ENCODE measurements around the gene CEP104. TPM values are rescaled to one million over a fixed set of nuclear protein-coding genes. Genes with fewer than 3 reads are reported as not detected.

Gene CEP104
- total RNA-seq, 1 donor from 2014 or later, result 35.1 TPM

DNA sequence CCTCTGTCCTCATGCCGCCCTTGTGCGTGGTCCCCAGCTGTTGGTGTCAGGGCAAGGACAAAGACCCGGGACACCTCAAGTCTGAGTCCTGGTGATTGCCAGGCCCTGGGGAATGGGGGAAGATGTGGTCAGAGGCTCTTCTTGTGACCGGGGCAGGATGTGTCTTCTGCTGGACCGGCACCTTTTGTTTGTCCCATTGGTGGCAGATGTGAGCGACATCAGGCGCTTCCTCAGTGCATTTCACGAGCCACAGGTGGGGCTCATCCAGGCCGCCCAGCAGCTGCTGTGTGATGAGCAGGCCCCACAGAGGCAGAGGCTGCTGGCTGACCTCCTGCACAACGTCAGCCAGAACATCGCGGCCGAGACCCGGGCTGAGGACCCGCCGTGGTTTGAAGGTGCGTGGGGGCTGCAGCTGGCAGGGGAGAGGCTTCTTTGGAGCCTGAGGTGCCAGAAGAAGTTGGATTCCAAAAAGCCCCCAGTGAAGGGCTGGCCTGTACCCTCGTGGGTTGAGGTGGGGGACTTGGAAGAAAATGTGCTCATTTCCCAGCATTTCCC lies 8.7 kb upstream of the CEP104 start:
- no peaks in the 10 kb centered on the region for H3K9me3 Mint-ChIP-seq (ENCODE audit: unreplicated experiment)
- no peak overlapping the region for H3K27ac Mint-ChIP-seq (ENCODE audit: unreplicated experiment)

DNA sequence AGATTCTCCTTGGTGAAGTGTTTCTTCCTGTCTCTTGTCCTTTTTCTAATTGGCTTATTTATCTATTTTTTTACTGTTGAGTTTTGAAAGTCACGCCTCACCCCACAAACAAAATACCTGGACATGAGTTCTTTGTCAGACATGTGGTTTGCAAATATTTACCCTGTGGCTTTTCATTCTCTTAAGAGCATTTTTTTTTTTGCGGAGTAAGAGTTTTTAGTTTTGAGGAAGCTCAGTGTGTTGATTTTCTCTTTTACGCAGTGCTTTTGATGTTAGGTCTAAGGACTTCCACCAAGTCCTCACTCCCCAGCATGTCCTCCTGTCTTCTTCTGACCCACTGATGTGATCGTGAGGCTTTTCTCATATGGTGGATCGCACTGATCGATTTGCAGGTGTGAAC lies 7.9 kb upstream of the CEP104 start:
- Mint-ChIP-seq H3K4me3 (ENCODE audit: unreplicated experiment) (no peak overlapping the region), H3K4me1 (ENCODE audit: unreplicated experiment) (peaks cover under 1% of the 10 kb centered on the region), H3K36me3 (ENCODE audit: unreplicated experiment) (peaks cover 15% of the 10 kb centered on the region), H3K27me3 (ENCODE audit: unreplicated experiment) (no peaks in the 10 kb centered on the region), H3K9me3 (ENCODE audit: unreplicated experiment) (no peaks in the 10 kb centered on the region), H3K27ac (ENCODE audit: unreplicated experiment) (no peak overlapping the region)
- TF ChIP-seq, protein P1, sequence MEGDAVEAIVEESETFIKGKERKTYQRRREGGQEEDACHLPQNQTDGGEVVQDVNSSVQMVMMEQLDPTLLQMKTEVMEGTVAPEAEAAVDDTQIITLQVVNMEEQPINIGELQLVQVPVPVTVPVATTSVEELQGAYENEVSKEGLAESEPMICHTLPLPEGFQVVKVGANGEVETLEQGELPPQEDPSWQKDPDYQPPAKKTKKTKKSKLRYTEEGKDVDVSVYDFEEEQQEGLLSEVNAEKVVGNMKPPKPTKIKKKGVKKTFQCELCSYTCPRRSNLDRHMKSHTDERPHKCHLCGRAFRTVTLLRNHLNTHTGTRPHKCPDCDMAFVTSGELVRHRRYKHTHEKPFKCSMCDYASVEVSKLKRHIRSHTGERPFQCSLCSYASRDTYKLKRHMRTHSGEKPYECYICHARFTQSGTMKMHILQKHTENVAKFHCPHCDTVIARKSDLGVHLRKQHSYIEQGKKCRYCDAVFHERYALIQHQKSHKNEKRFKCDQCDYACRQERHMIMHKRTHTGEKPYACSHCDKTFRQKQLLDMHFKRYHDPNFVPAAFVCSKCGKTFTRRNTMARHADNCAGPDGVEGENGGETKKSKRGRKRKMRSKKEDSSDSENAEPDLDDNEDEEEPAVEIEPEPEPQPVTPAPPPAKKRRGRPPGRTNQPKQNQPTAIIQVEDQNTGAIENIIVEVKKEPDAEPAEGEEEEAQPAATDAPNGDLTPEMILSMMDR (IDR thresholded peaks at IDR 0.05), result no peak
- DNase-seq (ENCODE audit: extremely low spot score, unreplicated experiment), result no peak

More for the DNA sequence above, 8.7 kb upstream of the CEP104 start:
- TF ChIP-seq, protein P1 (IDR thresholded peaks at IDR 0.05), result no peak
- peaks cover 15% of the 10 kb centered on the region for H3K36me3 Mint-ChIP-seq (ENCODE audit: unreplicated experiment)
- H3K4me1 Mint-ChIP-seq (ENCODE audit: unreplicated experiment), result no peaks in the 10 kb centered on the region
- H3K27me3 Mint-ChIP-seq (ENCODE audit: unreplicated experiment), result no peaks in the 10 kb centered on the region
- DNase-seq (ENCODE audit: extremely low spot score, unreplicated experiment), result no peak
- no peak overlapping the region for H3K4me3 Mint-ChIP-seq (ENCODE audit: unreplicated experiment)

DNA sequence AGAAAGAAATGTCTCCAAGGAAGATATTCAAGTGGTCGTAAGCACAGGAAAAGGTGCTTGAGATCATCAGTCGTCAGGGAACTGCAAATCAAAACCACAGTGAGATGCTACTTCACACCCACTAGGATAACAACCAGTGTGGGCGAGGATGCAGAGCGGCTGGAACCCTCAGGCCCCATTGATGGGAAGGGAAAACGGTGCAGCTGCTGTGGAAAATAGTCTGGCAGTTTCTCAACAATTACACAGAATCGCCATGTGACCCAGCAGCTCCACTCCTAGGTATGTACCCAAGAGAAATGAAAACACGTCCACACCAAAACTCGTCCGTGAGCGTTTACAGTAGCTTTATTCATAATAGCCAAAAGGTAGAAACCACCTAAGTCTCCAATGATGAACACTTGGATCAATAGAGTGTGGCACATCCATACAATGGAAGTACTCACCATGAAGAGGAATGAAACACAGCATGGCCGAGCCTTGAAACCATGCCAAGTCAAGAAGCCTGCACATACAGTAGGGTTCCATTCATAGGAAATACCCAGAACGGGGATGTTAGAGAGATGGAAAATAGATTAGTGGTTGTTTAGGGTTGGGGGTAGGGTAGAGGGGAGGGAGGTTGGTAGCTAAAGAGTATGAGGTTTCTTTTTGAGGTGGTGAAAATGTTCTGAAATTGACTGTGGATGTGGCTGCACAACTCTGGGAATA lies 6.4 kb upstream of the CEP104 start:
- peaks cover 9% of the 10 kb centered on the region for H3K36me3 Mint-ChIP-seq (ENCODE audit: unreplicated experiment)
- H3K27ac Mint-ChIP-seq (ENCODE audit: unreplicated experiment), result no peak overlapping the region
- H3K27me3 Mint-ChIP-seq (ENCODE audit: unreplicated experiment), result no peaks in the 10 kb centered on the region
- H3K9me3 Mint-ChIP-seq (ENCODE audit: unreplicated experiment), result no peaks in the 10 kb centered on the region
- no peak overlapping the region for H3K4me3 Mint-ChIP-seq (ENCODE audit: unreplicated experiment)
- no peak for DNase-seq (ENCODE audit: extremely low spot score, unreplicated experiment)
- TF ChIP-seq, protein P1 (IDR thresholded peaks at IDR 0.05), result no peak
- peaks cover 7% of the 10 kb centered on the region for H3K4me1 Mint-ChIP-seq (ENCODE audit: unreplicated experiment)

DNA sequence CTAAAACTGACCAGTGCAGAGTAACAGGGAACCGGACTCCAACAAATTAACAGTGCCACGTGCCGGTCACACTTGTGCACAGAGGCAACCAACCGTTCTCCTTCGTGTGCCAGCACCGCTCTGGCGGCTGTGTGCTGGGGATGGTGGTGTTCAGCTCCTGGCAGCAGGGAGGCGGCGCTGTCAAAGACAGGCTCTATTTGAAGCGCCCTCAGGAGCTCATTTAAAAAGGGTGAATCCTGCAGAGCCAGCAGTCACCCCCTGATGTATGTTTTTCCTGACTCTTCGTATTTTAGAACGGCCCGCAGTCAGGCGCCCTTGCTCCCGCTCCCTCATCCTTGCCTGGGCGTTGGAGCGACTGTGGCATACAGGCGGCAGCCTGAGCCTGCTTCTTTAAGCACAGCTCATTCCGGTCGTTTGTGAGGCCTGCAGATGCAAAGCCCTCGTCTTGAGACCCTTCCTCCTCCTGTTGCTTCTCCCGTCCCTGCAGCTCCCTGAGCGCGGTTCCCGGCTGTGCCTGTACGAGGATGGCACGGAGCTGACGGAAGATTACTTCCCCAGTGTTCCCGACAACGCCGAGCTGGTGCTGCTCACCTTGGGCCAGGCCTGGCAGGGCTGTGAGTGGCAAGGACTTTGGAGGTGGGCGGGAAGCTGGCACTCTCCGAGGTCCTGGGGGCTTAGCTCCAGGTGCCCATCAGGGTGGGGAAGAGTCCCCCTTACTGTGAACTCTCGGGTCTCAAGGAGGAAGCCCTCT lies 1.4 kb upstream of the CEP104 start:
- Mint-ChIP-seq H3K27me3 (ENCODE audit: unreplicated experiment) (no peaks in the 10 kb centered on the region), H3K9me3 (ENCODE audit: unreplicated experiment) (no peaks in the 10 kb centered on the region), H3K36me3 (ENCODE audit: unreplicated experiment) (peaks cover 2% of the 10 kb centered on the region), H3K27ac (ENCODE audit: unreplicated experiment) (no peak overlapping the region), H3K4me1 (ENCODE audit: unreplicated experiment) (peaks cover 31% of the 10 kb centered on the region), H3K4me3 (ENCODE audit: unreplicated experiment) (peak overlapping the region; percentile 93)
- DNase-seq (ENCODE audit: extremely low spot score, unreplicated experiment), result no peak
- TF ChIP-seq, protein P1 (IDR thresholded peaks at IDR 0.05), result no peak

DNA sequence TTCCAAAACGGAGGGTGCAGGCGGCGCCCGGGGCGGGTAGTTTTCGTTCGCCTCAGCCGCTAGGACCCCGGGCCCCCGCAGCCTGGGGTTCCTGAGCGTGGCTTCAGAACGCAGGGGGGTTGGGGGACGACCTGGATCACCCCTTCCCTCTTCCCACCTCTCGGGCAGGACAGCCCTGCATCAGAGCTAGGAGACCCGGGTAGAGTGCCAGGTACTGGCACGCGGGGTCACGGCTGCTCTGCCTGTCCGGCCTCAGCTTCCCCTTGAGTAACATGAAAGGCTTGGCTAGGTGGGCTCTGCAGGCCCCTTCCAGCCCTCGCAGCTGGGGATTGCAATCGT lies 749 bp upstream of the CEP104 start:
- H3K4me3 Mint-ChIP-seq (ENCODE audit: unreplicated experiment), result peak overlapping the region; percentile 93
- no peak for DNase-seq (ENCODE audit: extremely low spot score, unreplicated experiment)
- peaks cover 2% of the 10 kb centered on the region for H3K36me3 Mint-ChIP-seq (ENCODE audit: unreplicated experiment)
- no peaks in the 10 kb centered on the region for H3K9me3 Mint-ChIP-seq (ENCODE audit: unreplicated experiment)
- H3K4me1 Mint-ChIP-seq (ENCODE audit: unreplicated experiment), result peaks cover 31% of the 10 kb centered on the region
- TF ChIP-seq, protein P1 (IDR thresholded peaks at IDR 0.05), result no peak
- no peak overlapping the region for H3K27ac Mint-ChIP-seq (ENCODE audit: unreplicated experiment)
- H3K27me3 Mint-ChIP-seq (ENCODE audit: unreplicated experiment), result no peaks in the 10 kb centered on the region

All from osteocyte (in vitro differentiated cells).